ENCODE results near the gene ART5. TPM values are rescaled to one million over a fixed set of nuclear protein-coding genes. Genes with fewer than 3 reads are reported as not detected.

The ART5 gene
- total and polyA plus RNA-seq, 9 of the 15 experiments (the other 6 are each of a cell fraction or from before 2014, with no cell fraction given): 0.08 to 0.59 (median 0.33) TPM

DNA sequence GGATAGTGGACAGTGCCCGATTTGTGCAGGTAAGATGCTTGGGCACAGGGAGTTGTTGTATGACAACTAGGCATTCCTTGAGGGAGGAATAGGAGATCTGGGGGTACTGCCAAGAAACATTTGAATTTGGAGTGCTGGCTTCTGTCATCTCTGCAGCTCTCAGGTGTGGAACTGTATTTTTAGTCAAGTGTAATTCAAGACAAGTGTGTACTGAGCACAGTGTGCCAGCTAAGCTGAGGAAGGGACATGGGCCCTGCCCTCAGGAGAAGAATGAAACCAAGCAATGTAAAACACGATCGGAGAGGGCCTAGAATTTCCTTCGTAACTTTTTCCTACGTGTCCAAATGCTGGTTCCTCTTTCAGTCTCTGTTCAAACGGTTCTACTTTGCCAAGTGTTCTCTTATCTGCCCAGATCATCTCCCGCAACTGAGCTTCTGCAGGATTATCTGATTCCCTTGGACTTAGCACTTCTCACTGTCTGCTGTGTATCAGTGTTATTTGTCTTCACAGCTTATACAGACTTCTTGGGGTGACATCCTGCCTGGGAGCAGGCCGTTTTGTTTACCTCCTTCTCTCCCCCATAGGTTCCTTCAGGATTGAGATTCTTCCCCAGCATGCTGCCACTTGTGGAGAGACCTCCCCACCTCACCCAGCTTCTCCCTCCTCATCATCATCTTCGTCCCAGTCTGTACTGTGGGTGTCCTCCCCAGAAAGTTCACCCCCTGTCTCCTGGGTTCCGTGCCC, 27.6 kb downstream of the ART5 start:
- DNase-seq (ENCODE audit: extremely low read depth in 1 of 4, low spot score in 3 of 4) (no peak), ATAC-seq (no peak), FAIRE-seq (no peak)
- peak overlapping the region in 1 of 2 experiments; percentile 56; a peak in 1 of 4 replicates for H3K9ac ChIP-seq (ENCODE audit: insufficient read depth in 1 of 2, low read depth in 2 of 2, low read length in 2 of 2)
- peak overlapping the region; percentile 50; the same call in 1 of the 2 replicates for H3K4me2 ChIP-seq (ENCODE audit: insufficient read depth, low read length)
- H3K4me3 ChIP-seq: no peak overlapping the region
- ChIA-PET CTCF (ENCODE audit: low intra/inter-chr PET ratio) (interaction anchor here (0.7 kb wide), 1 partner anchor 197 kb away, joined by 3 read pairs; no protein-coding TSS in a partner anchor), POLR2A (interaction anchor here (0.6 to 0.7 kb wide), 2 partner anchors 18 to 209 kb away, joined by 3 read pairs; no protein-coding TSS in a partner anchor)
- H2AFZ ChIP-seq (ENCODE audit: low read depth, low read length): peak overlapping the region; percentile 66
- no peaks in the 10 kb centered on the region for H4K20me1 ChIP-seq (replicated peaks; ENCODE audit: control insufficient read depth, insufficient read depth, low read length)
- 9% methylated on average over 10 of the region's 10 CpGs for WGBS (ENCODE audit: insufficient coverage, low coverage, missing lambda C conversion rate)
- no peak overlapping the region for H3K27ac ChIP-seq (ENCODE audit: extremely low read depth, low read depth, low read length)
- in situ Hi-C loops (cut with MboI) (no loop called here), intact Hi-C loops (cut with micrococcal nuclease) (no loop called here)
- no peaks in the 10 kb centered on the region for H3K36me3 ChIP-seq (ENCODE audit: control insufficient read depth, insufficient read depth, low read length)
- no peaks in the 10 kb centered on the region; the same call in 1 of the 2 replicates for H3K9me3 ChIP-seq (replicated peaks; ENCODE audit: control insufficient read depth, insufficient read depth, low read depth, low read length)
- BruUV-seq (replicated peaks): no TSS peak
- H3K79me2 ChIP-seq (ENCODE audit: control insufficient read depth, insufficient read depth, low read length): no peaks in the 10 kb centered on the region
- no peaks in the 10 kb centered on the region for H3K9me1 ChIP-seq (ENCODE audit: control insufficient read depth, insufficient read depth, low read length)
- H3K27me3 ChIP-seq (ENCODE audit: control insufficient read depth in 2 of 2, insufficient read depth in 2 of 2, low read length in 2 of 2): peaks cover 0 to 5% of the 10 kb centered on the region in 2 experiments; a peak in 1 of 5 replicates
- H3K4me1 ChIP-seq (replicated peaks in 1 of 2; ENCODE audit: control insufficient read depth in 2 of 2, insufficient read depth in 2 of 2, low read length in 2 of 2): peaks cover 9 to 13% of the 10 kb centered on the region in 2 experiments
- no peak for TF ChIP-seq BCL6 (CRISPR knock-in tag; IDR thresholded peaks at IDR 0.05)
- TF ChIP-seq SP2 (IDR thresholded peaks at IDR 0.05; ENCODE audit: extremely low read depth, low read depth, low read length, poor library complexity, severe bottlenecking): no peak
- peak; percentile 67 for TF ChIP-seq ZFP36 (IDR thresholded peaks at IDR 0.05; ENCODE audit: low read depth, low read length, partially characterized antibody)
- TF ChIP-seq MTA1 (IDR thresholded peaks at IDR 0.05; ENCODE audit: borderline replicate concordance): peak; percentile 52; the same call in 1 of the 2 replicates
- TF ChIP-seq HDAC3 (IDR thresholded peaks at IDR 0.05; ENCODE audit: borderline replicate concordance, partially characterized antibody): no peak
- TF ChIP-seq, protein P1, sequence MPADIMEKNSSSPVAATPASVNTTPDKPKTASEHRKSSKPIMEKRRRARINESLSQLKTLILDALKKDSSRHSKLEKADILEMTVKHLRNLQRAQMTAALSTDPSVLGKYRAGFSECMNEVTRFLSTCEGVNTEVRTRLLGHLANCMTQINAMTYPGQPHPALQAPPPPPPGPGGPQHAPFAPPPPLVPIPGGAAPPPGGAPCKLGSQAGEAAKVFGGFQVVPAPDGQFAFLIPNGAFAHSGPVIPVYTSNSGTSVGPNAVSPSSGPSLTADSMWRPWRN (IDR thresholded peaks at IDR 0.05; ENCODE audit: low read depth): 0 out of 2 replicates have a peak, but pooled peaks have one; percentile 27
- TF ChIP-seq TBP (optimal IDR thresholded peaks at IDR 0.05; ENCODE audit: low read depth, low read length): no peak
- TF ChIP-seq, protein P2, sequence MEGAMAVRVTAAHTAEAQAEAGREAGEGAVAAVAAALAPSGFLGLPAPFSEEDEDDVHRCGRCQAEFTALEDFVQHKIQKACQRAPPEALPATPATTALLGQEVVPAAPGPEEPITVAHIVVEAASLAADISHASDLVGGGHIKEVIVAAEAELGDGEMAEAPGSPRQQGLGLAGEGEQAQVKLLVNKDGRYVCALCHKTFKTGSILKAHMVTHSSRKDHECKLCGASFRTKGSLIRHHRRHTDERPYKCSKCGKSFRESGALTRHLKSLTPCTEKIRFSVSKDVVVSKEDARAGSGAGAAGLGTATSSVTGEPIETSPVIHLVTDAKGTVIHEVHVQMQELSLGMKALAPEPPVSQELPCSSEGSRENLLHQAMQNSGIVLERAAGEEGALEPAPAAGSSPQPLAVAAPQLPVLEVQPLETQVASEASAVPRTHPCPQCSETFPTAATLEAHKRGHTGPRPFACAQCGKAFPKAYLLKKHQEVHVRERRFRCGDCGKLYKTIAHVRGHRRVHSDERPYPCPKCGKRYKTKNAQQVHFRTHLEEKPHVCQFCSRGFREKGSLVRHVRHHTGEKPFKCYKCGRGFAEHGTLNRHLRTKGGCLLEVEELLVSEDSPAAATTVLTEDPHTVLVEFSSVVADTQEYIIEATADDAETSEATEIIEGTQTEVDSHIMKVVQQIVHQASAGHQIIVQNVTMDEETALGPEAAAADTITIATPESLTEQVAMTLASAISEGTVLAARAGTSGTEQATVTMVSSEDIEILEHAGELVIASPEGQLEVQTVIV (CRISPR knock-in tag; IDR thresholded peaks at IDR 0.05; ENCODE audit: borderline replicate concordance): no peak
- TF ChIP-seq ETV6 (IDR thresholded peaks at IDR 0.05; ENCODE audit: borderline replicate concordance in 1 of 2, low read depth in 2 of 2, low read length in 1 of 2): no peak
- no peak for TF ChIP-seq ETV6 (CRISPR knock-in tag; IDR thresholded peaks at IDR 0.05; ENCODE audit: borderline replicate concordance)
- TF ChIP-seq NR1H2 (CRISPR knock-in tag; IDR thresholded peaks at IDR 0.05): no peak
- TF ChIP-seq FOXJ2 (tag; IDR thresholded peaks at IDR 0.05): 0 out of 2 replicates have a peak, but pooled peaks have one; percentile 43
- TF ChIP-seq KLF1 (tag; IDR thresholded peaks at IDR 0.05): no peak
- peak; percentile 31; the same call in 1 of the 2 replicates for TF ChIP-seq CTBP1 (IDR thresholded peaks at IDR 0.05; ENCODE audit: borderline replicate concordance)
- TF ChIP-seq, protein P3, sequence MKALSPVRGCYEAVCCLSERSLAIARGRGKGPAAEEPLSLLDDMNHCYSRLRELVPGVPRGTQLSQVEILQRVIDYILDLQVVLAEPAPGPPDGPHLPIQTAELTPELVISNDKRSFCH (CRISPR knock-in tag; IDR thresholded peaks at IDR 0.05): no peak
- TF ChIP-seq, protein P3 (tag; IDR thresholded peaks at IDR 0.05): no peak
- TF ChIP-seq POLR3G (IDR thresholded peaks at IDR 0.05; ENCODE audit: extremely low read depth, insufficient read length, insufficient replicate concordance): no peak
